GM19025 (cell line): Measurements from ENCODE around the gene ZNF133.

ENCODE experiments used
- ATAC-seq: cut with Tn5 transposase; IDR thresholded peaks from one replicate; pipeline ENCODE4 v1.9.1; 2021; ENCODE audit warnings: mild to moderate bottlenecking, low read depth, moderate library complexity; ENCODE audit not compliant: unreplicated experiment

Gene ZNF133

GRCh38 chr20:18360635-18361034 is 72.3 kb downstream of the ZNF133 start:
- no peak for ATAC-seq

DNA sequence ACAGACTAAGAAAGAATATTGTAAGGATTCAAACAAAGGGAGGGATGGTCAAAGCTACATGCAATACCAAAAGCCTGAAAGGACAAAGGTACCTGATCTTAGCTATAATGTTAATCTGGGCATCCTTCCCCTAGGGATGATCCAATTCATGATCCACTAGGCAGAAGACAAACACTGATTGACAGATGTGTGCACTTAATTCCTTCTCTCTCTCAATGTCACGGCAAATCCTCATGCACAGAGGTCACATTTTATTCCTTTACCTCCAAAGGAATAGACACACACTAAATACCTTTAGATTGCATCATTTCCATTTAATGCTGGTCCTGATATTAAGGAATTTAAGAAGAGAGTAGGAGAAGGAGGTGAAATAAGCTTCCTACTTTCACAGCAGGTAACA is 73.4 kb downstream of the ZNF133 start:
- ATAC-seq = no peak

DNA sequence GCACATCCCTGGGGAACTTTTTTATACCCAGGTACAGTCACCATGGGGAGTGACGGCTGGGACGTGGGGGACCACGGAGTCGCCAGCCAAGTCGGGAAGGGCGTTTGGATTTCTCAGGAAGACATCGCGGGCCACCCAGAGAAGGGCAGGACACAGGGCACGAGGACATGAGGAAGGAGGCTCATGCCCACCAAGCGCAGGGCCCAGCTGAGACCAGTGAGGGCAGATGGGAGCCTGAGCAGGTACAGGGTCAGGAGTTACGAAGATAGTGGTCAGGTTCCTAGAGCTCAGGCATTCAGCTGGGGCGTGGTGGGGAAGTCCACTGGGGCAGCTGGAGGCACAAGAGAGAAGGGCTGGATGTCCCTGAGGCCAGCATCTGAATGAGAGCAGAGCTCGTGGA is 74.6 kb downstream of the ZNF133 start:
- ATAC-seq = no peak

- ATAC-seq = no peak
Measured at GRCh38 chr20:18363708-18364107, 75.4 kb downstream of the ZNF133 start.

- no peak for ATAC-seq
Measured at GRCh38 chr20:18364768-18365167, 76.4 kb downstream of the ZNF133 start.
